ENCODE data around the gene KCTD18. TPM values are rescaled to one million over a fixed set of nuclear protein-coding genes. Genes with fewer than 3 reads are reported as not detected.

Gene KCTD18
- total and polyA plus RNA-seq, 5 donors, result 6.7 to 13.4 (median 11.7) TPM

DNA sequence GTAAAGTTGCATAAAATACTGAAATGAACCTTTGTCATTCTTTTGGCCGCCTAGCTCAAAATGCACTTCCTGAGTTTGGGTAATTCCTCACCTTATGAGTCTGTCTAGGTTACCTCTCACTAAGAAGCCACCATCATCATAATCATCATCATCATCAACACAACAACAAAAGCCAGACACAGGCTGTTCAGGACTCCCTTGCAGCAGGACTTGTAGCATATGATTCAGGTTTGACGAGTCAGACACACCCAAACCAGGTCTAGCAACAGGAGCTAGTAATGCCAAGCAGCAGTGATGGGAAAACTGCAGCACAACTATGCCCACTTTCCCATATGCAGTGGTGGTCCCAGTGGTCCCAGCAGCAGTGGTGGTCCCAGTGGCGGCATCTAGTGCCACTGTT lies 13.3 kb upstream of the KCTD18 start:
- ATAC-seq, result no peak
- Histone ChIP-seq H3K9me3 (ENCODE audit: control insufficient read depth, low read length) (no peaks in the 10 kb centered on the region), H3K27ac (ENCODE audit: low read length) (no peak overlapping the region), H3K4me3 (ENCODE audit: low read length) (no peak overlapping the region), H3K27me3 (ENCODE audit: control insufficient read depth, insufficient read depth) (no peaks in the 10 kb centered on the region), H3K4me1 (ENCODE audit: control insufficient read depth, insufficient read depth, low read length) (no peaks in the 10 kb centered on the region)
- no peak for DNase-seq
- intact Hi-C loops (cut with DNase I), result no loop called here
- WGBS, result 77% methylated on average over 3 of the region's 3 CpGs

DNA sequence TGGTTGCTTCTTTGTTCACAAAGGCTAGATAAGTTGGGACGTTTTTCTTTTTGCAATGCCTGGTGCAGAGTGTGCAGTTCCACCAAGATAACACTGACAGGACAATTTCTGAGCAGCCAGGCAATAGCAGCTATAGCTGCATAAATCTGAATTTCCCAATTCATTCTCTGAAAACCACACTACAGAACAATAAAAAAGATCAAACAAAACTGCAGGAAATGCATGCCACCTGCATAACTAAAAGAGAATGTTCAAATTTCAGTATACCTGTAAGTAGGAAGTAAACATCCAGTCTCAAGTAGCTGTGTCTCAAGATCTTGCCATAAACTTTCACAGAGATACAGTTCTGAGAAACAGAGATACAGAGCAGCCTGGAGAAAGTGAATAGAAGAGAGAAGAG lies 5.3 kb upstream of the KCTD18 start:
- no peaks in the 10 kb centered on the region for H3K4me1 ChIP-seq (ENCODE audit: control insufficient read depth, insufficient read depth, low read length)
- H3K27me3 ChIP-seq (ENCODE audit: control insufficient read depth, insufficient read depth), result no peaks in the 10 kb centered on the region
- no peak overlapping the region for H3K4me3 ChIP-seq (ENCODE audit: low read length)
- H3K27ac ChIP-seq (ENCODE audit: low read length), result no peak overlapping the region
- DNase-seq (no peak), ATAC-seq (no peak)
- H3K9me3 ChIP-seq (ENCODE audit: control insufficient read depth, low read length), result no peaks in the 10 kb centered on the region
- intact Hi-C loops (cut with DNase I), result no loop called here
- 8% methylated on average over 1 of the region's 1 CpG for WGBS

DNA sequence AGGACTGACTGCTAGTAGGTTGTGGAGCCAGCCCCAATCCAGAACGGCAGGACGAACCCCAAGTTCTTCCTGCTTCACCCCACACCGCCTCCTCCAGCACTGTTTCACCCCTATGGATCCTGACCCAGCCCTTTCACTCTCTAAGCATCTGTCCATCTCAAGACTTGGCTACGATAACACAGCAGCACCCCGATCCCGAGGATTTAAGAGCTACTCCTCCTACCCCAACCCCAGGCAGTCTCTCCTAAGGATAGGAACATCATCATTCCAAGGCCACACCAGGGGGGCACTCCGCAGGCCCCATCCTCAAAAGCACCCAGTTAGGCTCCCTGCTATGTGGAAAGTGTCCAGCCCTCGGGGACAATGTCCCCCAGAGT lies 645 bp downstream of the KCTD18 start:
- H3K27ac ChIP-seq (ENCODE audit: low read length), result peak overlapping the region; percentile 84
- H3K27me3 ChIP-seq (ENCODE audit: control insufficient read depth, insufficient read depth), result no peaks in the 10 kb centered on the region
- intact Hi-C loops (cut with DNase I), result no loop called here
- no peak for DNase-seq
- WGBS, result 31% methylated on average over 8 of the region's 8 CpGs
- peak; percentile 14 to 15 for ATAC-seq
- peak overlapping the region; percentile 89 for H3K4me3 ChIP-seq (ENCODE audit: low read length)
- H3K4me1 ChIP-seq (ENCODE audit: control insufficient read depth, insufficient read depth, low read length), result no peaks in the 10 kb centered on the region
- no peaks in the 10 kb centered on the region for H3K9me3 ChIP-seq (ENCODE audit: control insufficient read depth, low read length)

DNA sequence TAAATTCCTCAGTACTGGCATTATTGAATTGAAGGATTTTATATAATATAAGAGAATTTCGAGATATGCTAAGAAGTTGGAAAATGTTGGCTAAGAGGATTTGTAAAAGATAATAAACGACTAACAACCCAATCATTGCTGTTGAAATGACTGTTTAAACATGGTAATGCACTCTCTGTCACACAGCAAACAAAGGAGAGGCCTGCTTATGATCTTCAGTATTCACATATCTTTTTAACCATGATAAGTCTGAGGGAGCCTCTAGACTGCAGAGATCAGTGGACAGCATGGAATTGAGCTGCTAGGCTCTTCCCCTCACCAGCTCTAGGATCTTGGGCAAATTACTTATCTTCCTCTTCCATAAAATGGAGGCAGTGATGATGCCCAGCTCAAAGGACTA lies 2.7 kb downstream of the KCTD18 start:
- 78% methylated on average over 2 of the region's 2 CpGs for WGBS
- DNase-seq, result no peak
- no peaks in the 10 kb centered on the region for H3K4me1 ChIP-seq (ENCODE audit: control insufficient read depth, insufficient read depth, low read length)
- intact Hi-C loops (cut with DNase I), result no loop called here
- no peak for ATAC-seq
- no peaks in the 10 kb centered on the region for H3K9me3 ChIP-seq (ENCODE audit: control insufficient read depth, low read length)
- H3K27me3 ChIP-seq (ENCODE audit: control insufficient read depth, insufficient read depth), result no peaks in the 10 kb centered on the region
- H3K4me3 ChIP-seq (ENCODE audit: low read length), result no peak overlapping the region
- H3K27ac ChIP-seq (ENCODE audit: low read length), result no peak overlapping the region

DNA sequence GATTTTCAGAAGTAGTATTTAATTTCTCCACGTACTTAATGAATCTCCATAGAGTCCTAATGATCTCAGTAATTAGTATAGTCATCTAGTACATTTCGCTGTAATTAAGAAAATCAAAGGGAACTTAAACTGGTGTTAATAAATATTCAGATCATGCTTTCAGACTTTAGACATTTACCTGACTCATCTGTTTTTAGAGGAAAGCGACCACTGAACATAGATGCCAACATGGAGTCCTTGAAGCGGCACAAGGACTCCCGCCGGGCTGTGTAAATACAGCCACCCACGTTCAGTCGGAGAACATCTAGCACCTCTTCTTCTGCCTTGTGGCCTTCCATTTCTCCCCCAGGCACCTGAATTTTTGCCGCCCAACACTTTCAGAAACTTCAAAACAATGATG lies 3.2 kb downstream of the KCTD18 start:
- Histone ChIP-seq H3K27ac (ENCODE audit: low read length) (no peak overlapping the region), H3K27me3 (ENCODE audit: control insufficient read depth, insufficient read depth) (no peaks in the 10 kb centered on the region), H3K4me1 (ENCODE audit: control insufficient read depth, insufficient read depth, low read length) (no peaks in the 10 kb centered on the region), H3K4me3 (ENCODE audit: low read length) (no peak overlapping the region), H3K9me3 (ENCODE audit: control insufficient read depth, low read length) (no peaks in the 10 kb centered on the region)
- ATAC-seq (no peak), DNase-seq (no peak)
- WGBS, result 83% methylated on average over 9 of the region's 9 CpGs
- intact Hi-C loops (cut with DNase I), result no loop called here

DNA sequence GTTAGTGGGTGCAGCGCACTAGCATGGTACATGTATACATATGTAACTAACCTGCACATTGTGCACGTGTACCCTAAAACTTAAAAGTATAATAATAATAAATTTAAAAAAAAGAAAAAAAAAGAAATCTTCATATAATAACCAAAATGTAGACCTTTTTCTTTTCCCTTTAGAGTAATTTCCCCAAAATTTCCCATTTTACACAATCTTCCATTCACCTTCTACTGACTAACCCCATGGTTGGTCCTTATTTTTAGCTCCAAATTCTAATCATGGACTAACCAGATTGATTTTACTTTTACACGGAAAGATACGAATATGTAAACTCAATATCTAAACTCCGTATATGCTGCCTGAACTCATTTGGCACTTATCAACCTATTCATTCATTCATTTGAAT lies 7.7 kb downstream of the KCTD18 start:
- Histone ChIP-seq H3K9me3 (ENCODE audit: control insufficient read depth, low read length) (no peaks in the 10 kb centered on the region), H3K4me1 (ENCODE audit: control insufficient read depth, insufficient read depth, low read length) (no peaks in the 10 kb centered on the region), H3K27me3 (ENCODE audit: control insufficient read depth, insufficient read depth) (no peaks in the 10 kb centered on the region), H3K27ac (ENCODE audit: low read length) (no peak overlapping the region), H3K4me3 (ENCODE audit: low read length) (no peak overlapping the region)
- WGBS, result 96% methylated on average over 5 of the region's 5 CpGs
- DNase-seq (no peak), ATAC-seq (no peak)
- intact Hi-C loops (cut with DNase I), result no loop called here

DNA sequence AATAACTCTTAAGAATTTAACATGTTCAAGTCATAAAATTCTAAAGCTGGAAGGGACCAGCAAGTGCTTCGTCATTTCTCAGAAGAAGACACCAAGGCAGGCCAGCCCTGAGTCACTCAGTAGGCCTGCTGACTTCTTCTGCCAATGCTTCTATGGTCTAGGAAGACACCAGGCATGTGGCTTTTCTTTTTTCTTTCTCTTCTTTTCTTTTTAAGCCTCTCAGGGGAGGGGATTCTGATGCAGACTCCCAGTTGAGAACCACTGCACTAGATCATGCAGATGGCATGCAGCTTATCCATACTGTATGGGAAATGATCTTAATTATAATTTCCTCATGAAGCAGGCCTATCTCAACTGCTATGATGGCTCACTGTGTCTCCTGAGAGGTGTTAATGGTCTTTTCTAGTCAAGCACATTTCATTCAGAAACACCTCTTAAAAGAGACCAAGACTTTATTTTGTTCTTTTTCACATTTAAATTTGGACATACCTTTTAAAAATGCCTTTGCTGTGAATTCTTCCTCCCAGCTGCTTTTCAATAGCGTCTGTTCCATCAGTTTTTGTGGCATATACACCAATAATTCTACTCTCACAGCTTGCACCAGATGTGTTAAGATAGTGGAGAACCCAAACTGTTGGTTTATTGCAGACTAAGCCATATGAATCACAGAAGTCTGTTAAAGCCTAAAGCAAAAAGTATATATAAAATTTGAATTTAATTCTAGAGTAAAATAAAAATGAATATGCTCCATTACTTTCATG lies 11.3 kb downstream of the KCTD18 start:
- Histone ChIP-seq H3K4me1 (ENCODE audit: control insufficient read depth, insufficient read depth, low read length) (no peaks in the 10 kb centered on the region), H3K27ac (ENCODE audit: low read length) (no peak overlapping the region), H3K4me3 (ENCODE audit: low read length) (no peak overlapping the region), H3K9me3 (ENCODE audit: control insufficient read depth, low read length) (no peaks in the 10 kb centered on the region), H3K27me3 (ENCODE audit: control insufficient read depth, insufficient read depth) (no peaks in the 10 kb centered on the region)
- ATAC-seq, result no peak
- intact Hi-C loops (cut with DNase I), result no loop called here
- DNase-seq, result no peak
- 93% methylated on average over 2 of the region's 2 CpGs for WGBS

DNA sequence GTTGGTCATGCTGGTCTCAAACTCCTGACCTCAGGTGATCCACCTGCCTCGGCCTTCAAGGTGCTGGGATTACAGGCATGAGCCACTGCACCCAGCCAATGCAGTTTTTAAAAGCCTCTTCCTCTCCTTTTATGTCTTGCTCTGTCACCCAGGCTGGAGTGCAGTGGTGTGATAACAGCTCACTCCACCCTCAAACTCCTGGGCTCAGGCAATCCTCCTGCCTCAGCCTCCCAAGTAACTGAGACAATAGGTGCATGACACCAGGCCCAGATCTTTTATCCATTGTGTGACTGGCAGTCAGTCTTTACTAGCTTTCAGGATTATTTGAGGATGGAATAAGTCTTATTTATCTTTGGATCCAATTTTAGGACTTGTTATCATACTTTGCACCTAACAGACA lies 13.2 kb downstream of the KCTD18 start:
- DNase-seq (no peak), ATAC-seq (no peak)
- WGBS, result 100% methylated on average over 1 of the region's 1 CpG
- Histone ChIP-seq H3K4me1 (ENCODE audit: control insufficient read depth, insufficient read depth, low read length) (no peaks in the 10 kb centered on the region), H3K9me3 (ENCODE audit: control insufficient read depth, low read length) (no peaks in the 10 kb centered on the region), H3K27me3 (ENCODE audit: control insufficient read depth, insufficient read depth) (no peaks in the 10 kb centered on the region), H3K27ac (ENCODE audit: low read length) (no peak overlapping the region), H3K4me3 (ENCODE audit: low read length) (no peak overlapping the region)
- intact Hi-C loops (cut with DNase I), result no loop called here

DNA sequence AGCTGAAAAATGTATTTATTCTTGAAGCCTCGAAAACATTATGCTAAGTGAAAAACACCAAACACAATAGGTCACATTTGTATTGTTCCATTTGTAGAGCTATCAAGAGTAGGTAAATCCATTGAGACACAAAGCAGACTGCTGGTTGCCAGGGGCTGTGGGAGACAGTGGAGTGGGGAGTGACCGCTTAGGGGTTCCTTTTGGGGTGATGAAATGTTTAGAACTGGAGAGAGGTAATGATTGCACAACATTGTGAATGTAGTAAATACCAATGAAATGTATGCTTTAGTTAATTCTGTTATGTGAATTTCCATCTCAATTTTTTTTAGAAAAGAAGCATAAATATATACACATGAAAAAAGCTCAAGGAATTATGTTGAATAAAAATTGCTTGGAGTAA lies 15.8 kb downstream of the KCTD18 start:
- DNase-seq (no peak), ATAC-seq (no peak)
- H3K4me3 ChIP-seq (ENCODE audit: low read length), result no peak overlapping the region
- no peaks in the 10 kb centered on the region for H3K27me3 ChIP-seq (ENCODE audit: control insufficient read depth, insufficient read depth)
- H3K4me1 ChIP-seq (ENCODE audit: control insufficient read depth, insufficient read depth, low read length), result no peaks in the 10 kb centered on the region
- no peaks in the 10 kb centered on the region for H3K9me3 ChIP-seq (ENCODE audit: control insufficient read depth, low read length)
- intact Hi-C loops (cut with DNase I), result no loop called here
- WGBS, result 94% methylated on average over 2 of the region's 2 CpGs
- no peak overlapping the region for H3K27ac ChIP-seq (ENCODE audit: low read length)

DNA sequence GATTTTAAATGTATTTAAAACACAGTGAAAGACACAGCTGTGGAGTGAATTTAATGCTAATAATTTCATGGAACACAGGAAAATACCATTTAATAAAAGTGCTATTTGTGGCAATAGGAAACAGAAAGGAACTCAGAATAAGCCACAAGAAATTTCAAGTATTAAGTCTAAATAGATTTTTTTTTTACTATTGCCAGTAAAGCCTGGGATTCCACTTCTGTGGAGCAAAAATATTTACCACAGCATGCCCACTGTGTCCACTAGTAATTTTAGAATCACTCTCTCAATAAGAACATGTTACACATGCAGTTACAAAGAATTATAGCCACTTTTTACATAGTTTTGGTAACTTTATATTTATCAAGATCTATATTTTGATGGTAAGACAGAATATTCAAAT lies 17.2 kb downstream of the KCTD18 start:
- ATAC-seq (no peak), DNase-seq (no peak)
- Histone ChIP-seq H3K27me3 (ENCODE audit: control insufficient read depth, insufficient read depth) (no peaks in the 10 kb centered on the region), H3K9me3 (ENCODE audit: control insufficient read depth, low read length) (no peaks in the 10 kb centered on the region), H3K4me3 (ENCODE audit: low read length) (no peak overlapping the region), H3K27ac (ENCODE audit: low read length) (no peak overlapping the region), H3K4me1 (ENCODE audit: control insufficient read depth, insufficient read depth, low read length) (no peaks in the 10 kb centered on the region)
- intact Hi-C loops (cut with DNase I), result no loop called here

DNA sequence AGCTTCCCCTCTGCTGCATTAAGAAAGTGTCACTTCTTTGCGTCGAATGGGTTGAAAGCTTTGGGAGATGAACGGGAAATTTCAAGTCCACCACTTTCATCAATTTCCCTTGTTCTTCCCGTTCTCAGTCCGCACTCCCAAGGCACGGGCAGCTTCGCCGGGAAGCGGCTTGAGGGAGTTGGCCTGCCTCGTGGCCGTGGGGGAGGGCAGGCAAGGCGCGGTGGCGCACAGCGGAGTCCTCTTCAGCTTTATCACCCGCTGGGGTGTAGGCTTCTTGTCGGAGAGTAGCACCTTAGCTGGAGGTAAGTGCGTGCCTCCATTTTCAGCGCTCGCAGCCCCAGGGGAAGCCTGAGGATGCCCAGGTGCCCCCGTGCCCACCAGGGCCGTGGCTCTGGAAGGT lies 19.9 kb downstream of the KCTD18 start:
- intact Hi-C loops (cut with DNase I), result no loop called here
- Histone ChIP-seq H3K4me1 (ENCODE audit: control insufficient read depth, insufficient read depth, low read length) (no peaks in the 10 kb centered on the region), H3K27ac (ENCODE audit: low read length) (no peak overlapping the region), H3K27me3 (ENCODE audit: control insufficient read depth, insufficient read depth) (no peaks in the 10 kb centered on the region), H3K4me3 (ENCODE audit: low read length) (no peak overlapping the region), H3K9me3 (ENCODE audit: control insufficient read depth, low read length) (no peaks in the 10 kb centered on the region)
- WGBS, result 95% methylated on average over 22 of the region's 22 CpGs
- no peak for DNase-seq
- ATAC-seq, result no peak

DNA sequence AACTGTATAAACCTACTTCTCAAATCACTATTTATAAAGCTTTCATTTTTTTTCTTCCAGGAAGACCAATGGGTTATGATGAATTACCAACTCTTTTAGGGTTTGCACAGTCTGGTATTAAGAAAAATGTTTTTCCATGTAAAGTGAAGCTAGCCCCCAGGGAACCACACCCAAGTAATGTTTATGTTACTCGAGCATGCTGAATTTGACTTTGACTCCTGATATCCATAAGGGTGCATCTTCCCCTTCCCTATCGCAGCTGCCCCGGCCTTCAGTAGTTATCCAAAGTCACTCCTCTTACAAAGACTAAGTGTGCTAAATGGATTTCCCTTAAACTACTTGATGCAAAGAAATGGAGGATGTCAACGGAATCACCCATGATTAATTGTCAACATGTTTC lies 21.7 kb downstream of the KCTD18 start:
- Histone ChIP-seq H3K4me1 (ENCODE audit: control insufficient read depth, insufficient read depth, low read length) (no peaks in the 10 kb centered on the region), H3K27me3 (ENCODE audit: control insufficient read depth, insufficient read depth) (no peaks in the 10 kb centered on the region), H3K27ac (ENCODE audit: low read length) (no peak overlapping the region), H3K4me3 (ENCODE audit: low read length) (no peak overlapping the region), H3K9me3 (ENCODE audit: control insufficient read depth, low read length) (no peaks in the 10 kb centered on the region)
- WGBS, result 80% methylated on average over 4 of the region's 4 CpGs
- intact Hi-C loops (cut with DNase I), result loop anchor here in 1 of 4 donors (10.0 kb wide), 1 partner anchor 183 kb away; the partner anchor contains the start of gene SPATS2L
- DNase-seq (no peak), ATAC-seq (no peak)
